Prostate gland (tissue), 2 donors: ENCODE results near the gene DSCAM.

ENCODE experiments used
- POLR2A ChIP-seq: fragments of 450-650 bp; IDR thresholded peaks from one replicate; pipeline ENCODE4 v1.6.1; 2016; ENCODE audit warnings: antibody characterized with exemption, mild to moderate bottlenecking
- TF ChIP-seq, protein P1 (sequence below), 4 experiments: fragments of 200-600 bp in 2 of 4; fragments of 450-650 bp in 2 of 4; sonication (generic) in 2 of 4; IDR thresholded peaks; 1 replicate in 3 of 4; 2 replicates in 1 of 4; pipeline ENCODE4 v1.5.1; 2016 to 2019; ENCODE audit warnings: antibody characterized with exemption in 4 of 4, mild to moderate bottlenecking in 2 of 4, moderate library complexity in 2 of 4

DNA sequence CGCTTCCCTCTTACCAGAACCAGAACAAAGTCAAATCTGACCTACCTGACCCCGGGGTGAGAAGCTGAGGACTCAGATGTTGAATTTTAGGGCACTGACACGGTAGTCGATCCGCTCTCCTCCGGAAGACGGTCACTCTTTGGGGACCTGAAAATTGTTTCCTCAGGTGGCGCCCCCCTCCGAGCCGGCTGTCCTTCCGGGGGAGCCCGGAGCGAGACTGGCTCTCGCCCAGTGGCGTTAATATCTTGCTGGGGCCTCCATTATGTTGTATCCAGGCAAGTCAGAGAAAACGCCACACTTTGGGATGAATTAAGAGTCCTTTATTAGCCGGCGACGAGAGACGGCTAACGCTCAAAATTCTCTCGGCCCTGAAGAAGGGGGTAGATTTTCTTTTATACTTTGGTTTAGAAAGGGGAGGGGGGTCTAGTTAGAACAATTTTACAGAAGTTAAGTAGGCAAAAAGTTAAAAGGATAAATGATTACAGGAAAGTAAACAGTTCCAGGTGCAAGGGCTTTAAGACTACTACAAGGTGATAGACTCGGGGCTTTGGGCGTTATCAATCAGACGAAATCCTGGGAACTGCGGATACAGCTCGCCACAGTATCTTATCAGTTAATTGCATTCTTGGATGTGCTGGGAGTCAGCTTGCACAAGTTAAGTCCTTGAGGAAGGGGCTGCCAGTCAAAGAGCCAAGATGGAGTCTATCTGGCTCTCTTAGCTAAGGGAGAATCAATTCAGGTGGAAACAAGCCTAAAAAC, 269.5 kb downstream of the DSCAM start:
- TF ChIP-seq, protein P1, sequence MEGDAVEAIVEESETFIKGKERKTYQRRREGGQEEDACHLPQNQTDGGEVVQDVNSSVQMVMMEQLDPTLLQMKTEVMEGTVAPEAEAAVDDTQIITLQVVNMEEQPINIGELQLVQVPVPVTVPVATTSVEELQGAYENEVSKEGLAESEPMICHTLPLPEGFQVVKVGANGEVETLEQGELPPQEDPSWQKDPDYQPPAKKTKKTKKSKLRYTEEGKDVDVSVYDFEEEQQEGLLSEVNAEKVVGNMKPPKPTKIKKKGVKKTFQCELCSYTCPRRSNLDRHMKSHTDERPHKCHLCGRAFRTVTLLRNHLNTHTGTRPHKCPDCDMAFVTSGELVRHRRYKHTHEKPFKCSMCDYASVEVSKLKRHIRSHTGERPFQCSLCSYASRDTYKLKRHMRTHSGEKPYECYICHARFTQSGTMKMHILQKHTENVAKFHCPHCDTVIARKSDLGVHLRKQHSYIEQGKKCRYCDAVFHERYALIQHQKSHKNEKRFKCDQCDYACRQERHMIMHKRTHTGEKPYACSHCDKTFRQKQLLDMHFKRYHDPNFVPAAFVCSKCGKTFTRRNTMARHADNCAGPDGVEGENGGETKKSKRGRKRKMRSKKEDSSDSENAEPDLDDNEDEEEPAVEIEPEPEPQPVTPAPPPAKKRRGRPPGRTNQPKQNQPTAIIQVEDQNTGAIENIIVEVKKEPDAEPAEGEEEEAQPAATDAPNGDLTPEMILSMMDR (IDR thresholded peaks at IDR 0.05): no peak
- no peak for TF ChIP-seq POLR2A
